ENCODE data around the gene OTOP2.
"Not testable (repeated sequence)": the region's sequence is repeated elsewhere in the genome, so short reads cannot be mapped to it uniquely, and the experiment has no call there.

OTOP2 gene

DNA sequence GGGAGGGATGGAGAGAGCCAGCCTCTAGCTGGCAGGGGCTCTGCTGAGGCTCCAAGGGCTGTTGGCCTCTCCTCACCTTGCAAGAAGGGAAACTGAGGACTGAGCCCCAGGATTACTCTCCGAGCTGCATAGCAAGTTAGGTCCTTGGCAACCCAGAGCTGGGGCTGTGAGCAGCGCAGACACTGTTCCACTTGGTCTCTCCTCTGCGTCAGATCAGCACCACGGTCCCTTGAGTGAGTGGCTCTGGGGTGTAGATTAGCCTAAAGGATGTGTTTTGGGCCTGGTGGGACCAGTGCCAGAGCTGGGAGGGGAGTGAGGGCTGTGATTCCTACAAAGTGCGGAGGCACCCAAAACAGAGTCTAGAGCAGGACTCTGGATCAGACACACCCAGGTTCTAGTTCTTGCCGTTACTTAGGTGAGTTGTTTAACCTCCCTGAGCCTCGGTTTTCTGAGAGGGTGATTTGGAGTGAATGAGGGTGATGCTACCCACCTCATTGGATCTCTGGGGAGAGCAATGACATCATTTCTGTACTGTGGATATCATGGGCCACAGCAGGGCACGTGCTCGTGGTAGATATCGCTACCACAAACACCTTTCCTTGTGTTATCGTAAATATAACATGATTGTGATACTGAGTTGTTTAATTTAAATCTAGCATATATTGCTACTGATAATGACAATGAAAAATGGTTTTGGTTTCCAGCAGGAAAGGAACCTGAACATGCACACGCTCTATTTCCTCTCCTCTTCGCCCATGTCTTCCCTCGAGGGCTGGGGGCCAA, 22.5 kb upstream of the OTOP2 start:
- DNase-seq, result no peak

DNA sequence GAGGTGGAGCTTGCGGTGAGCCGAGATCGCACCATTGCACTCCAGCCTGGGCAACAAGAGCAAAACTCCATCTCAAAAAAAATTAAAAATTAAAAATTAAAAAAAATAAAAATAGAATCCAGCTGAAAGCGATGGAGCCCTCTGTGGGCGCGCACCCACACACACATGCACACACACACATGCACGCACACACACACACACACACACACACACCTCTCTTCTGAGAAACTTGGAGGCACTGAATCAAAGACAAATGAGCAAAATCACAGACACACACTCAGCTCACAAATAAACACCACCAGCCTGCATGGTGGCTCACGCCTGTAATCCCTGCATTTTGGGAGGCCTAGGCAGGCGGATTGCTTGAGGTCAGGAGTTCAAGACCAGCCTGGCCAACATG, 21.0 kb upstream of the OTOP2 start:
- no peak for DNase-seq

DNA sequence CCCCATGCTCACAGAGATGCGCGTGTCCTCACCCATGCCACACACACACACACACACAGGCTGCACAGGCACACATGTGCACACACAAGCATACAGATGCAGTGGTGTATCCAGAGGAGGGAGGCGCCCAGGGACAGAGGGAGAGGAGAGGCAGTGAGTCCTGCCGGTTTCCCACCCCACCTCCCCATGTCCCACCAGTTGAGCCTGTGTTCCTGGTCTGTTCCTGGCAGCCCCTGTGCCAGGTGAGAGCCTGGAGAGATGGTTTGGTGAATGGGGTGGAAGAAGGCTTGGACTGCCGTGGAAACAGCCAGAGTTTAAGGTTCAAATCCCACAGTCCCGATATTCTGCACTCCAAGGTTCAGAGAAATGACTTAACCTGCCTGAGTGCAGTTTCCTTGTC, 20.4 kb upstream of the OTOP2 start:
- no peak for DNase-seq

DNA sequence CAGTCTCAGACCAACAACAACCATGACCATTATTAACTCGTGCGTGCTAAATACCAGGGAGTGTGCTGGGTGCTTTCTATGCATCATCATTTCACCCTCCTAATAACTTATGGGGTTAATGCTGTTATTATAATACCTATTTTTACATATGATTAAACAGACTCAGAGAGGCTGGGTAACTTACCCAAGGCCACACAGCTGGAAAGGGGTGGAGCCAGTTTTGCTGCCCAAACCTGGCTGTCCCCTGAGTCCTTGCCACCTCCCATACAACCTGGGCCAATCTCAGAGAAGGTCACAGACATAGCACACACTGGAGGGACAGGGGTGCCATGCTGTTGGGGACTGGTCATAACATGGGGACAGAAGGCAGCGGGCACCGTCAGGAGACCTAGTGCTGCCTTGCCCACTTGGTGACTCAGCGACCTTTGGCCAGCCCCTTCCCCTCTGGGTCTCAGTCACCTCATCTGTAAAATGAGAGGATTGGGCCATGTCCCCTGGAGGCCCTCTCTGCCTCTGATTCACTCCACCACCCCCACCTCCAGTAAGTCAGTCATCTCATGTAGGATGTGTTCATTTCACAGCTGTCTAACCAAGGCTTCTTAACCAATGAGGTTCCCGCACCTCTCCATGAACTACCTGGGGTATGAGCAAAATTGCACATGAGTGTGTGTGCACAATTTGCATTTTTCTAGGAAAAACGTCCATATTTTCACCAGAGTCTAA, 19.2 kb upstream of the OTOP2 start:
- no peak for DNase-seq

DNA sequence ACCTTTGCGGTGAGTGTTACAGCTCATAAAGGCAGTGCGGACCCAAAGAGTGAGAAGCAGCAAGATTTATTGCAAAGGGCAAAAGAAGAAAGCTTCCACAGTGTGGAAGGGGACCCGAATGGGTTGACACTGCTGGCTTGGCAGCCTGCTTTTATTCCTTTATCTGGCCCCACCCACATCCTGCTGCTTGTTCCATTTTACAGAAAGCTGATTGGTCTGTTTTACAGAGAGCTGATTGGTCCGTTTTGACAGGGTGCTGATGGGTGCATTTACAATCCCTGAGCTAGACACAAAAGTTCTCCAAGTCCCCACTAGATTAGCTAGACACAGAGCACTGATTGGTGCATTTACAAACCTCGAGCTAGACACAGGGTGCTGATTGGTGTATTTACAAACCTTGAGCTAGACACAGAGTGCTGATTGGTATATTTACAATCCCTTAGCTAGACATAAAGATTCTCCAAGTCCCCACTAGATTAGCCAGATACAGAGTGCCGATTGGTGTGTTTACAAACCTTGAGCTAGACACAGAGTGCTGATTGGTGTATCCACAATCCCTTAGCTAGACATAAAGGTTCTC, 17.8 kb upstream of the OTOP2 start:
- DNase-seq, result not testable (repeated sequence)

DNA sequence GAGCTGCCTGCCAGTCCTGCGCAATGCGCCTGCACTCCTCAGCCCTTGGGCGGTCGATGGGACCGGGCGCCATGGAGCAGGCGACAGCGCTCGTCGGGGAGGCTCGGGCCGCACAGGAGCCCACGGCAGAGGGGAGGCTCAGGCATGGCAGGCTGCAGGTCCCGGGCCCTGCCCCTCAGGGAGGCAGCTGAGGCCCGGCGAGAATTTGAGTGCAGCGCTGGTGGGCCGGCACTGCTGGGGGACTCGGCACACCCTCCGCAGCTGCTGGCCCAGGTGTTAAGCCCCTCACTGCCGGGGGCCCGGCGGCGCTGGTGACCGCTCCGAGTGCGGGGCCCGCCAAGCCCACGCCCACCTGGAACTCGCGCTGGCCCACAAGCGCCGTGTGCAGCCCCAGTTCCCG, 17.1 kb upstream of the OTOP2 start:
- DNase-seq, result no peak

GRCh38 chr17:74909097-74909496, 15.0 kb upstream of the OTOP2 start:
- not testable (repeated sequence) for DNase-seq

DNA sequence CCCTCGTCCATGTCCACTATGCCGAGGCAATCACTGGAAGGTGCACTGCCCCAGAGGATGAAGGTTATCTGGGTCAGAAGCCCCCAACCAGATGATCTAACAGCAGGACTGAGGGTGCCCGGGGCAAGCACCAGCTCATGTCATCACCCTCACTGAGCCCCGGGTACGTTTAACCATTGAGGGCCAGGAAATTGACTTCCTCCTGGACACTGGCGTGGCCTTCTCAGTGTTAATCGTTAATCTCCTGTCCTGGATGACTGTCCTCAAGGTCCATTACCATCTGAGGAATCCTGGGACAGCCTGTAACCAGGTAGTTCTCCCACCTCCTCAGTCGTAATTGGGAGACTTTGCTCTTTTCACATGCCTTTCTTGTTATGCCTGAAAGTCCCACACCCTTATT, 12.7 kb upstream of the OTOP2 start:
- not testable (repeated sequence) for DNase-seq

- DNase-seq, result no peak
These were observed 7.8 kb upstream of the OTOP2 start for GRCh38 chr17:74916136-74916850.

DNA sequence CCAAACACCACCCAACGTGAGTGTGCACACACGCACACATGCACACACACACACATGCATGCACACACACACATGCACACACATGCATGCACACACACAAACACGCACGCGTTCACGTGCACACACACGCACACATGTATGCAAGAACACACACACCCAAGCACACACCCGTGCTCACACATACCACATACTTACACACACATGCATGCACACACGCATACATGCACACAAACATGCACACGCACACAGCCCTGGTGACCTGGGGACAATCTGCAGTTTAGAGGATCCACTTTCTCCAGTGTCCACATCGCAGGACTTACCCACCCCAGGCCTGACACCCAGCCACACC, 7.2 kb upstream of the OTOP2 start:
- no peak for DNase-seq

GRCh38 chr17:74917430-74917829, 6.6 kb upstream of the OTOP2 start:
- DNase-seq, result no peak

- DNase-seq, result no peak
These were observed 5.2 kb upstream of the OTOP2 start for GRCh38 chr17:74918906-74919305.

GRCh38 chr17:74919440-74920305, 4.4 kb upstream of the OTOP2 start:
- DNase-seq, result no peak

DNA sequence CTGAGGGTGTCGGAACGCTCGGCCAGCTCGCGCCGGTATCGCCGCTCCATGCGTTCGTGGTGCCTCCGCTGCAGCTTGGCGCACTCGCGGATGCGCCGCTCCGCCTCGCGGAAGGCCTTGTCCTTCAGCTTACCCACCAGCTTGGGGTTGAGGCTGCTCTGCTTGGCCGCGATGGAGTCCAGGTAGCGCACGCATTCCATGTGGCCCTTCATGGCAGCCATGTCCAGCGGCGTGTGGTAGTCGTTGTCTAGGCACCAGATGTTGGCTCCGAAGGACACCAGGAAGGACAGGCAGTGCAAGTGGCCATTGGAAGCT, 3.8 kb upstream of the OTOP2 start:
- DNase-seq, result no peak

DNA sequence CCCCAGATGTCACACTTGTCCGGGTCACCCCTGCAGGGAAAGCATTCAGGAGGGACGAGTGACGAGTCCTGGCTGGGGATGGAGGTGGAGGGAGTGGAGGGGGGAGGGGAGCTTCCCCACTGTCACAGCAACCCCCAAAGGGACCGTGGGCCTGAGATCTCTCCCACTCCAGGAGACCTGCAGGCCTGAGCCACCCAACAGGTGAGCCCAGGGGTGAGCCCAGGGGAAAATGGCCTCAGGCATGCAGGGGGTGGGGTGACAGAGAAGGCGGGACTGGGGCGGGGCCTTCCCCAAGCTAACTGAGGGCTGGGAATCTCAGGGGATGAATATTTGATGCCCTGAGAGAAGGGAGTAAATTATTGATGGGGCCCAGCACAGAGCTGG, 3.4 kb upstream of the OTOP2 start:
- no peak for DNase-seq

DNA sequence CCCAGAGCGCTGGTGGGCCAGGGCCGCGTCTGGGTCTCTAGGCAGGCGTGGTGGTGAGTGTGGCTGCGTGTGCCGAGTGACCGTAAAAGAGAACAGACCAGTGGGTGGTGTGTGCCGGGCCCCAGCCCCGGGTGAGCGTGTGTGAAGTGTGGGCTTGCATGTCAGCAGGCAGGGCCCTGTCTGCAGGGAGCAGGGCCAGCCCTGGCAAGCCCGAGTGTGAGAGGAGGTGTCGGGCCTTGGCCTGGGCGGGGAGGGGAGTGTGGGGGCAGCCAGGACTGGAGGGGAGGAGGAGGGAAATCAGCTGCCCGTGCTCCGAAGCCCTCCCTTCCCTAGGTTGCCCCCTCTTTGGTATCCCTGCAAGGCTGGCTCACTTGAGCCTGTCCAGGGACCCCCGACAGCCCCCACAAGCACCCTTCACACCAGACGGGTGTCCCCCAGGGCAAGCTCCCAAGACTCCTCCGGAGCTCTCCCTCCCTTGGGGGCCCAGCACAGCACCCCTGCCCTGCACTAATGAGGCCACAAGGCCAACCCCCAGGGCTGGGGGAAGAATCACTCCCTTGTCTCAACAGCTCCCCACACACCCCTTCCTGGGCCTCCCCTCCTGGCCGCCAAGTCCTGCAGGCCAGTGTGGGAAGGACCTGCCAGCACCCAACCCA, 2.9 kb upstream of the OTOP2 start:
- DNase-seq, result no peak

- no peak for DNase-seq
These were observed 2.3 kb upstream of the OTOP2 start for GRCh38 chr17:74921769-74922168.

- DNase-seq, result no peak
These were observed 1.9 kb upstream of the OTOP2 start for GRCh38 chr17:74922172-74922571.

DNA sequence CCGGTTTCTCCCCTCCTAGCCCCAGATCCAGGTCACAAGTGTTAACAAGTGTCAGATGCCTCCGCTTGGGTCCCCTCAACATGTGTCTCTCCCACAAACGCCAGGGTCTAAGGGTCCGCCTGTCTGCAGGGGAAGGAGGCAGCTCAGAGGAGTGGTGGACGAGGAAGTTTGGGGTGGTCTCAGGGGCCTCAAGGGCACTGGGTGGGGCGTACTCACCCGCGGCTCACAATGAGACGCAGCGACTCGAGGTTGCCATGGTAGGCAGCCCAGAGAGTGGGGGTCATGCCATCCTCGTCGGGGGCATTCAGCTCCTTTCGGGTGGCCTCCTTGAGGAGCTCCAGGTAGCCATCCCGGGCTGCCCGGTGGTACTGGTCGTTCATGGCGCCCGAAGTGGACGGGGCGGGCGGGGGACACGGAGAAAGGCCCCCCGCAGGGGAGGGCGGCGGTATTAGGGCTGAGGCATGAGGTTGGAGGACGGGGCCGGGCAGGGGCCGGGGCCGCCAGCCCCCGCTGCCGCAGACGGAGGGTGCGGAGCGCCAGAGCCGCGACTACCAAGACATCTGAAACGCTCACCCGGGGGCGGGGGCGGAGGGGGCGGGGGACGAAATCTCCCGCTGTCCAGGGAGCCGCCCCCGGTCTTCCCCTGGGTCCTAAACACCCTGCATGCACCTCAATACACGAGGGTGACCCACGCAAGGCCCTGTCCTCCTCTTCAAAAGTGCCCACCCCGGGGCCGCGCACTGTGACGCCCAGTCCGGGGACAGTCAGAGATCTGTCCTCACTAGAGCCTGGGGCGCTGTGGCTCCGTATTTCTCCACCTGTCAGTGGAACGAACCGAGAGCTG, 1.2 kb upstream of the OTOP2 start, which contains the start of gene USH1G:
Gene USH1G (minus strand): TSS at position 562 of the 844 bp plus-strand sequence. CDS start 182 bp downstream, at position 380.
- DNase-seq, result no peak

- no peak for DNase-seq
These were observed 379 bp upstream of the OTOP2 start for GRCh38 chr17:74923538-74924249.

DNA sequence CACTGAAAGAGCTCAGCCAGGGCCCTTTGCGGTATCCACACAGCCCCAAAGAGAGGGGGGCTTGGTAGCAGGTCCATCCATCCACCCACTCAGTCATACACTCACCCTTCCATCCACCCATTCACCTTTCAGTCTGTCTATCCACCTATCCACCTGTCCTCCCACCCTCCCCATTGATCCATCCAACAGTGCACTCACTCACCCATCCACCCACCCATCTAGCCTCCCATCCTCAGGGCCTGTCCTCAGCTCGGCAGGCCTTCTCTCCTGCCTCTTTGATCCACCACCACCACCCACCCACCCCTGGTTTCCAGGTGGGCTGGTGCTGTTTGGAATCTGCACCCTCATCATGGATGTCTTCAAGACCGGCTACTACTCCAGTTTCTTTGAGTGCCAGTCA, 1.2 kb downstream of the OTOP2 start:
- DNase-seq, result no peak

All from NCI-H187 treated with DMSO at 0.1 percent for 48 hours (cell line).